Neural cell (in vitro differentiated cells): ENCODE results near the gene PTPRA. TPM values are rescaled to one million over a fixed set of nuclear protein-coding genes. Genes with fewer than 3 reads are reported as not detected.

Source experiments
- H2AFZ ChIP-seq: fragments of 200-600, 300-800 bp; sonication (generic), shearing (Covaris generic); 2 replicates; pipeline ENCODE4 v1.6.0; 2014; ENCODE audit warnings: low read depth, mild to moderate bottlenecking, antibody characterized with exemption, low read length, moderate library complexity
- H3F3A ChIP-seq: fragments of 200-600 bp; shearing (Covaris generic); 2 replicates; pipeline ENCODE4 v1.6.1; 2016; ENCODE audit warnings: mild to moderate bottlenecking, moderate library complexity, mixed read lengths, antibody characterized with exemption, low read length; ENCODE audit not compliant: insufficient read depth, poor library complexity, severe bottlenecking
- H3K27ac ChIP-seq: fragments of 200-600, 300-800 bp; sonication (generic), shearing (Covaris generic); 2 replicates; pipeline ENCODE4 v1.5.1; 2014; ENCODE audit warnings: mild to moderate bottlenecking, low read length, moderate library complexity
- H3K27me3 ChIP-seq: fragments of 300-800, 200-600 bp; sonication (generic), shearing (Covaris generic); 2 replicates; pipeline ENCODE4 v1.6.0; 2014; ENCODE audit warnings: mild to moderate bottlenecking, low read depth, low read length, moderate library complexity; ENCODE audit not compliant: insufficient read depth
- H3K36me3 ChIP-seq: fragments of 300-800, 200-600 bp; sonication (generic), shearing (Covaris generic); 2 replicates; pipeline ENCODE4 v1.5.1; 2014; ENCODE audit warnings: mild to moderate bottlenecking, antibody characterized with exemption, low read length, moderate library complexity; ENCODE audit not compliant: insufficient read depth
- H3K4me2 ChIP-seq: fragments of 300-800, 200-600 bp; sonication (generic), shearing (Covaris generic); 2 replicates; pipeline ENCODE4 v1.6.0; 2014; ENCODE audit warnings: mild to moderate bottlenecking, low read length
- H3K4me3 ChIP-seq: fragments of 300-800, 200-600 bp; sonication (generic), shearing (Covaris generic); 2 replicates; pipeline ENCODE4 v1.5.1; 2014; ENCODE audit warnings: mild to moderate bottlenecking, low read length, moderate library complexity
- H3K79me2 ChIP-seq: fragments of 200-600 bp; shearing (Covaris generic); replicated peaks from 2 replicates; pipeline ENCODE4 v1.6.0; 2014; ENCODE audit warnings: mild to moderate bottlenecking, low read length, moderate library complexity; ENCODE audit not compliant: insufficient read depth
- H3K9ac ChIP-seq: fragments of 300-800, 200-600 bp; sonication (generic), shearing (Covaris generic); 2 replicates; pipeline ENCODE4 v1.6.1; 2016; ENCODE audit warnings: mild to moderate bottlenecking, low read length, mixed read lengths
- H3K9me2 ChIP-seq: fragments of 200-600 bp; shearing (Covaris generic); 2 replicates; pipeline ENCODE4 v1.6.1; 2016; ENCODE audit warnings: mild to moderate bottlenecking, low read length, mixed read lengths; ENCODE audit not compliant: insufficient read depth
- H3K9me3 ChIP-seq: fragments of 200-600, 300-800 bp; sonication (generic), shearing (Covaris generic); 2 replicates; pipeline ENCODE4 v1.6.1; 2016; ENCODE audit warnings: mild to moderate bottlenecking, mixed run types, low read length, moderate library complexity, mixed read lengths
- H4K20me1 ChIP-seq: fragments of 200-600 bp; shearing (Covaris generic); 2 replicates; pipeline ENCODE4 v1.6.1; 2016; ENCODE audit warnings: mild to moderate bottlenecking, mixed run types; ENCODE audit not compliant: insufficient read depth
- EP300 ChIP-seq: fragments of 450-650 bp; conservative IDR thresholded peaks from 2 replicates; pipeline ENCODE4 v1.6.1; 2014; ENCODE audit warnings: antibody characterized with exemption, mild to moderate bottlenecking, moderate library complexity; ENCODE audit not compliant: poor library complexity, severe bottlenecking
- EZH2 ChIP-seq: fragments of 200-600, 300-800 bp; shearing (Covaris generic), sonication (generic); IDR thresholded peaks from 2 replicates; pipeline ENCODE4 v1.6.1; 2014; ENCODE audit warnings: antibody characterized with exemption, low read length, borderline replicate concordance, mild to moderate bottlenecking; ENCODE audit not compliant: insufficient read depth, poor library complexity, severe bottlenecking
- MXI1 ChIP-seq: fragments of 450-650 bp; conservative IDR thresholded peaks from 2 replicates; pipeline ENCODE4 v1.6.1; 2014; ENCODE audit warnings: antibody characterized with exemption, mild to moderate bottlenecking; ENCODE audit not compliant: poor library complexity, severe bottlenecking
- POLR2AphosphoS5 ChIP-seq: IDR thresholded peaks from 2 replicates; pipeline ENCODE4 v1.6.1; 2012
- RAD21 ChIP-seq: fragments of 450-650 bp; conservative IDR thresholded peaks from 2 replicates; pipeline ENCODE4 v1.6.1; 2014; ENCODE audit warnings: antibody characterized with exemption, mild to moderate bottlenecking, moderate library complexity
- SMC3 ChIP-seq: fragments of 450-650 bp; conservative IDR thresholded peaks from 2 replicates; pipeline ENCODE4 v1.6.1; 2014; ENCODE audit warnings: antibody characterized with exemption, mild to moderate bottlenecking, moderate library complexity; ENCODE audit not compliant: poor library complexity
- TAF1 ChIP-seq: IDR thresholded peaks from 2 replicates; pipeline ENCODE4 v1.6.1; 2012; ENCODE audit warnings: low read depth
- polyA plus RNA-seq: library from polyadenylated mRNA; depleted of rRNA; stranded (reverse); fragments of >200 nt; gene quantifications from 2 replicates; pipeline ENCODE4 v1.2.3, GENCODE V29; 2014
- TF ChIP-seq, protein P1 (sequence below): fragments of 450-650 bp; IDR thresholded peaks from 2 replicates; pipeline ENCODE4 v1.5.1; 2014; ENCODE audit warnings: antibody characterized with exemption, mild to moderate bottlenecking, moderate library complexity; ENCODE audit not compliant: poor library complexity, severe bottlenecking
- TF ChIP-seq, protein P2 (sequence below): IDR thresholded peaks from 2 replicates; pipeline ENCODE4 v1.6.1; 2012; ENCODE audit warnings: borderline replicate concordance

Gene PTPRA
- polyA plus RNA-seq, 1 donor from 2014 or later: 68.2 TPM

DNA sequence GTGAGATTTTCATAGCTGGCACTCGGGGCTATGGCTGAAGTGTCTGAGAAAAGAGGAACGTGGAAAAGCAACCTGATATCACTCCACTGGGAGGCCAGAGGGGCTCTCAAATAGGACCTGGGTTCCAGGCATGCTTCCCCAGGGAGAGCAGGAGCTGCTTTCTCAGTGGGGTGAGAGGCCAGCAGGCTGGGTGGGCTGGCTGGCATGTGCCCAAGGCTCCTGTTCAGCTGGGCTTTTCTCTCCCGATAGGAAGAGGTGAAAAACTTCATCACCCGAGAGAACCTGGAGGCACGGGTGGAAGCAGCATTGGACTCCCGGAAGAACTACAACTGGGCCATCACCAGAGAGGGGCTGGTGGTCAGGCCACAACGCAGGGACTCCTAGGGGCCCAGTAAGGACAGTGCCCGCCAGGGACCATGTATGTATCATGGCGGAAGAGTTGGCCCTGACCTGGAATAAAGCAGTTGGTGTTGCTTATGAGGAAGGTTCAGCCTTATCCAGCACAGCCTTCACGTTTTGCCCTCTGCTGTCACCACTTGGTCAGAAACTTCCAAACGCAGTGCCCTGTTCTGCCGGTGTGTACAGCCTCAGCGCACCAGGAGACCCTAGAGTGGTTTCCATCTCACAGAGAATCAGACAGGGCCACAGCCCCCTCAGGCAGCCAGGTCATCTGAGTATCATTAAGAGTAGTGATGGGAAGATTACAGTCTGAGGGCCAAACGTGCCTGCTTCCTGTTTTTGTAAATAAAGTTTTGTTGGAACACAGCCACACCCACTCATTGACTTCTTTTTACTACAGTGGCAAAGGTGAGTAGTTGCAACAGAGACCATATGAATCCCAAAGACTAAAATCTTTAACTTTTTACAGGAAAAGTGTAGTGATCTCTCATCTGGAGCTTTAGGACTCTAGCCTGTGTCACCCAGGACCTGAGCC, 174.5 kb downstream of the PTPRA start:
- Histone ChIP-seq H3K79me2 (peaks cover 6% of the 10 kb centered on the region), H3K4me3 (peak overlapping the region; percentile 89), H3K27me3 (no peaks in the 10 kb centered on the region), H3K36me3 (no peaks in the 10 kb centered on the region), H3K9me2 (no peaks in the 10 kb centered on the region), H4K20me1 (no peaks in the 10 kb centered on the region), H3K9me3 (no peaks in the 10 kb centered on the region), H3K27ac (no peak overlapping the region), H3K9ac (no peak overlapping the region), H2AFZ (no peak overlapping the region), H3F3A (no peaks in the 10 kb centered on the region), H3K4me2 (peak overlapping the region; percentile 39)
- TF ChIP-seq, protein P1, sequence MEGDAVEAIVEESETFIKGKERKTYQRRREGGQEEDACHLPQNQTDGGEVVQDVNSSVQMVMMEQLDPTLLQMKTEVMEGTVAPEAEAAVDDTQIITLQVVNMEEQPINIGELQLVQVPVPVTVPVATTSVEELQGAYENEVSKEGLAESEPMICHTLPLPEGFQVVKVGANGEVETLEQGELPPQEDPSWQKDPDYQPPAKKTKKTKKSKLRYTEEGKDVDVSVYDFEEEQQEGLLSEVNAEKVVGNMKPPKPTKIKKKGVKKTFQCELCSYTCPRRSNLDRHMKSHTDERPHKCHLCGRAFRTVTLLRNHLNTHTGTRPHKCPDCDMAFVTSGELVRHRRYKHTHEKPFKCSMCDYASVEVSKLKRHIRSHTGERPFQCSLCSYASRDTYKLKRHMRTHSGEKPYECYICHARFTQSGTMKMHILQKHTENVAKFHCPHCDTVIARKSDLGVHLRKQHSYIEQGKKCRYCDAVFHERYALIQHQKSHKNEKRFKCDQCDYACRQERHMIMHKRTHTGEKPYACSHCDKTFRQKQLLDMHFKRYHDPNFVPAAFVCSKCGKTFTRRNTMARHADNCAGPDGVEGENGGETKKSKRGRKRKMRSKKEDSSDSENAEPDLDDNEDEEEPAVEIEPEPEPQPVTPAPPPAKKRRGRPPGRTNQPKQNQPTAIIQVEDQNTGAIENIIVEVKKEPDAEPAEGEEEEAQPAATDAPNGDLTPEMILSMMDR: no peak
- no peak for TF ChIP-seq EZH2
- TF ChIP-seq MXI1: no peak
- TF ChIP-seq, protein P2, sequence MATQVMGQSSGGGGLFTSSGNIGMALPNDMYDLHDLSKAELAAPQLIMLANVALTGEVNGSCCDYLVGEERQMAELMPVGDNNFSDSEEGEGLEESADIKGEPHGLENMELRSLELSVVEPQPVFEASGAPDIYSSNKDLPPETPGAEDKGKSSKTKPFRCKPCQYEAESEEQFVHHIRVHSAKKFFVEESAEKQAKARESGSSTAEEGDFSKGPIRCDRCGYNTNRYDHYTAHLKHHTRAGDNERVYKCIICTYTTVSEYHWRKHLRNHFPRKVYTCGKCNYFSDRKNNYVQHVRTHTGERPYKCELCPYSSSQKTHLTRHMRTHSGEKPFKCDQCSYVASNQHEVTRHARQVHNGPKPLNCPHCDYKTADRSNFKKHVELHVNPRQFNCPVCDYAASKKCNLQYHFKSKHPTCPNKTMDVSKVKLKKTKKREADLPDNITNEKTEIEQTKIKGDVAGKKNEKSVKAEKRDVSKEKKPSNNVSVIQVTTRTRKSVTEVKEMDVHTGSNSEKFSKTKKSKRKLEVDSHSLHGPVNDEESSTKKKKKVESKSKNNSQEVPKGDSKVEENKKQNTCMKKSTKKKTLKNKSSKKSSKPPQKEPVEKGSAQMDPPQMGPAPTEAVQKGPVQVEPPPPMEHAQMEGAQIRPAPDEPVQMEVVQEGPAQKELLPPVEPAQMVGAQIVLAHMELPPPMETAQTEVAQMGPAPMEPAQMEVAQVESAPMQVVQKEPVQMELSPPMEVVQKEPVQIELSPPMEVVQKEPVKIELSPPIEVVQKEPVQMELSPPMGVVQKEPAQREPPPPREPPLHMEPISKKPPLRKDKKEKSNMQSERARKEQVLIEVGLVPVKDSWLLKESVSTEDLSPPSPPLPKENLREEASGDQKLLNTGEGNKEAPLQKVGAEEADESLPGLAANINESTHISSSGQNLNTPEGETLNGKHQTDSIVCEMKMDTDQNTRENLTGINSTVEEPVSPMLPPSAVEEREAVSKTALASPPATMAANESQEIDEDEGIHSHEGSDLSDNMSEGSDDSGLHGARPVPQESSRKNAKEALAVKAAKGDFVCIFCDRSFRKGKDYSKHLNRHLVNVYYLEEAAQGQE: no peak
- no peak for TF ChIP-seq SMC3
- no peak for TF ChIP-seq TAF1
- TF ChIP-seq EP300: no peak
- TF ChIP-seq RAD21: no peak

DNA sequence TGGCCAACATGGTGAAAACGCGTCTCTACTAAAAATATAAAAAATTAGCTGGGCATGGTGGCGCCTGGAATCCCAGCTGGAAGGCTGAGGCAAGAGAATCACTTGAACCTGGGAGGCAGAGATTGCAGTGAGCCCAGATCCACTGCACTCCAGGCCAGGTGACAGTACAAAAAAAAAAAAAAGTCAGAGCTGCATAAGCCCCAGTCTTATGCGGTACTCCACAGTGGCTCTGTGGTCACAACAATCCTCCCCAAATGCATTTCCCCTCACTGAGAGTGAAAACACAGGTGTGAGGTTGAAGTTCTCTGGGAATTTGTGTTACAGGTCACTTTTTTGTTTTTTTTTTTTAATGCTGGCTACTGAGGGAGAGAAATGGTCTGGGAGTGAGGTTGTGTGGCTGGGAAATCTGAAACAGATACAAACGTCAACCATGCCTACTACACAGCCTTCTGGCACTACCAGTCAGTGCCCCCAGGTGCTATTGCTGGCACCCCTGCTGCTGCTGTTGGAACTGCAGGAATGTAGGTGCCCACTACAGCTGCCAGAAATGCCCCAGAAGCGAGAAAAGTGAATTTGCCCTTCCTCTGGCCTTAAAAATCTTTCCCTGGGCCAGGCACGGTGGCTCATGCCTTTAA, 178.2 kb downstream of the PTPRA start:
- Histone ChIP-seq H3K9me3 (no peaks in the 10 kb centered on the region), H3K4me2 (no peak overlapping the region), H3K9ac (no peak overlapping the region), H3K9me2 (no peaks in the 10 kb centered on the region), H3K4me3 (no peak overlapping the region), H3K79me2 (peaks cover 6% of the 10 kb centered on the region), H3F3A (no peaks in the 10 kb centered on the region), H3K36me3 (no peaks in the 10 kb centered on the region), H4K20me1 (no peaks in the 10 kb centered on the region), H3K27ac (no peak overlapping the region), H2AFZ (no peak overlapping the region), H3K27me3 (no peaks in the 10 kb centered on the region)
- TF ChIP-seq MXI1 (no peak), POLR2AphosphoS5 (no peak), EZH2 (no peak), RAD21 (no peak), SMC3 (no peak), TAF1 (no peak), EP300 (no peak)
- TF ChIP-seq, protein P2: no peak
- TF ChIP-seq, protein P1: no peak
